ENCODE measurements around the gene PTCHD1.

PTCHD1 gene

GRCh38 chrX:23422912-23423311, 88.3 kb downstream of the PTCHD1 start:
- DNase-seq = no peak

GRCh38 chrX:23434356-23434884, 99.8 kb downstream of the PTCHD1 start:
- DNase-seq = no peak

- no peak for DNase-seq
These were observed 100.5 kb downstream of the PTCHD1 start for GRCh38 chrX:23435108-23435507.

- DNase-seq = no peak
These were observed 100.9 kb downstream of the PTCHD1 start for GRCh38 chrX:23435575-23435974.

- DNase-seq = no peak
These were observed 102.2 kb downstream of the PTCHD1 start for GRCh38 chrX:23436875-23437274.

GRCh38 chrX:23451266-23451665, 116.6 kb downstream of the PTCHD1 start:
- no peak for DNase-seq
